HT-29 (cell line): ENCODE data around the gene EGFR. TPM values are rescaled to one million over a fixed set of nuclear protein-coding genes. Genes with fewer than 3 reads are reported as not detected.

Experiments used
- DNase-seq: peaks from one replicate; pipeline ENCODE4 v3.0.0-alpha.2; 2015; ENCODE audit warnings: low spot score
- total RNA-seq: library from RNA; depleted of rRNA; stranded (reverse); fragments of >200 nt; shearing (Covaris generic); gene quantifications from 2 replicates; pipeline ENCODE4 v1.2.3, GENCODE V29; 2014

EGFR gene
- total RNA-seq, 1 experiment from 2014 or later = 28.1 TPM

- DNase-seq = no peak
Observed at GRCh38 chr7:55061726-55062499, 43.1 kb downstream of the EGFR start.

GRCh38 chr7:55063061-55063460 is 44.2 kb downstream of the EGFR start:
- DNase-seq = no peak

- no peak for DNase-seq
Observed at GRCh38 chr7:55063633-55064032, 44.8 kb downstream of the EGFR start.

GRCh38 chr7:55065079-55065478 is 46.3 kb downstream of the EGFR start:
- peak; percentile 89 for DNase-seq

- DNase-seq = peak; percentile 67
Observed at GRCh38 chr7:55065511-55066229, 46.9 kb downstream of the EGFR start.

- DNase-seq = peak; percentile 53
Observed at GRCh38 chr7:55066524-55066923, 47.7 kb downstream of the EGFR start.

GRCh38 chr7:55066938-55067337 is 48.1 kb downstream of the EGFR start:
- DNase-seq = no peak

- no peak for DNase-seq
Observed at GRCh38 chr7:55067748-55068147, 48.9 kb downstream of the EGFR start.

GRCh38 chr7:55069271-55069792 is 50.5 kb downstream of the EGFR start:
- DNase-seq = no peak

GRCh38 chr7:55070271-55070743 is 51.5 kb downstream of the EGFR start:
- DNase-seq = no peak

GRCh38 chr7:55070854-55071253 is 52.0 kb downstream of the EGFR start:
- no peak for DNase-seq

- DNase-seq = peak; percentile 24
Observed at GRCh38 chr7:55071411-55072175, 52.8 kb downstream of the EGFR start.

- DNase-seq = no peak
Observed at GRCh38 chr7:55072251-55072650, 53.4 kb downstream of the EGFR start.

- DNase-seq = no peak
Observed at GRCh38 chr7:55073051-55073511, 54.3 kb downstream of the EGFR start.

GRCh38 chr7:55073976-55074528 is 55.2 kb downstream of the EGFR start:
- peak; percentile 98 for DNase-seq

GRCh38 chr7:55075464-55076021 is 56.7 kb downstream of the EGFR start:
- DNase-seq = no peak

- DNase-seq = peak; percentile 88
Observed at GRCh38 chr7:55077561-55078410, 59.0 kb downstream of the EGFR start.

- DNase-seq = peak; percentile 87
Observed at GRCh38 chr7:55078465-55079372, 59.9 kb downstream of the EGFR start.

GRCh38 chr7:55080000-55080623 is 61.3 kb downstream of the EGFR start:
- DNase-seq = no peak
